HG03280 (cell line): ENCODE results near the gene FIZ1.
"Not testable (repeated sequence)": the region's sequence is repeated elsewhere in the genome, so short reads cannot be mapped to it uniquely, and the experiment has no call there.

ENCODE experiments used
- ATAC-seq: cut with Tn5 transposase; IDR thresholded peaks from one replicate; pipeline ENCODE4 v1.9.1; 2021; ENCODE audit warnings: mild to moderate bottlenecking, moderate library complexity; ENCODE audit not compliant: unreplicated experiment

FIZ1 gene

DNA sequence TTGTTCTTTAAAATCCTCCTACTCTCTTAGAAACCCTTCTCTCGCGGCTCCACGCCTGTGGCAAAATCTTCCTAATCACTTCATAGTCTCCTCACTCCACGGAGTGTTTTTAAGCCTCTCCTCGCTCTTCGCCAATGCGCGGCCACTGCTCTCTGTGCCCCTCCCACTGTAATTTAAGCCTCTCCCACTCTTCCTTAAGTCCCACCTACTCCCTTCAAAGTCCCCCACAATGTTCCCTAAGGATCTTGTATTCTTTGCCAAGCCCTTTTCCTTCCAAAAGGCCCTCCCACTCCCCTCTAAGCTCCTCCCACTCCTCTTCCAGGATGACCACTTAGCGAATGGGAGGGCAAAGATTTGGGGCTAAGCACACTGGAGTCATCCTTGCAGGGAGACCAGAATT, 1.3 kb downstream of the FIZ1 start:
- ATAC-seq = no peak

DNA sequence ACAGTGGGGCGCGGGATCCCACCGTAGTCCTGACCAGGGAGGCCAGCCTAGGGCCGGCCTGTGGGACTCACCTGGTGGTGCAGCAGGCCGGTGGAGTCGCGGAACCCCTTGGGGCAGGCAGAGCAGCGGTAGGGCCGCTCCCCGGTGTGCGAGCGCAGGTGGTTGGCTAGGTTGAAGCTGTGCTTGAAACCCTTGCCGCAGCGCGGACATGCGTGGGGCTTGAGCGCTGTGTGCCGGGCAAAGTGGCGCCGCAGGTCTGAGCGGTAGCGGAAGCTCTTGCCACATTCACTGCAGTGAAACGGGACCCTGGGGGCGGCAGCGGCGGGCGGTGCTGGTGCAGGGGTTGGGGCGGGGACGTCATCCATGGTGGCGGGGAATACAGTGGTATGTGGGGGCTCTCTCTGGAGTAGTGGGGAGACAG, 1.8 kb downstream of the FIZ1 start:
- ATAC-seq = no peak

DNA sequence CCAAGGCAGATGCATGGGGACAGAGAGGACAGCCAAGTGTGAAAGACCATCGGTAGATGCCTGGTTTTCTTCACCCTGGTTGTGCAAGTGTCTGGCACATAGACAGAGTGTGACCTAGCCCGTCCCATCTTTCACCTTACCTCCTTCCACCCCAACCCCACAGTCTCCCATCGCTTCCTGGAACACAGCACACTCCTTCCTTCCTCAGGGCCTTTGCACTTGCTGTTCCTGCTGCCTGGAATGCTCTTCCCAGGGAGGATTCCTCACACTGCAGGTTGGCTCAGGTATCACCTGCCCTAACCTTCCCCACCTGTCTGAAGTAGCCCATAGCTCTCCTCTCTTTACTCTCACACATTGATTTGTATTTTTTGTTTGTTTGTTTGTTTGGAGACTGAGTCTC, 3.0 kb downstream of the FIZ1 start:
- no peak for ATAC-seq

DNA sequence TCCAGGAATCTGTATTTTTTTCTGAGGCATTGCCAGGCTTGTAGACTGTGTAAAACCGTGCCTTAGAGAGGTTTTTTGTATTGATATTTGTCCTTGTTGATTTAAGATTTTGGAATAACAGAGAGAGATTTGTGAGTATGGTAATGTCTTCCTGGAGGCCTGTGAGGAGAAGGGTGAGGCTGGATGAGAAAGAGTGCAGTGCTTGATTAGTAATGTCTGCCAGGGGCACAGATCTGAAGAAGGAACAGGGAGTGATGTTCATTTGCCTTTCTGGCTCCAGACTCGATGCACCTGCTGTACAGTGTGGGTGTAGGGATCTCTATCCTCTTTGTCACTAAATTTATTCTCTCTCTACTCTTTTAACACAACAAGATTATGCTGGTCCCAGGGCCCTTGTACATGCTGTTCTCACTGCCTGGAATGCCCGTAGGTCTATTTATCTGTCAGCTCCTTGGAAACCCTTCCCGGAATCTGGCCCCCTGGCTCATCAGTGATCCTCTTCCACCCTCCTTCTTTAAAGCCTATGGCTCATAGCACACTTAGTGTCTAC, 4.2 kb downstream of the FIZ1 start:
- ATAC-seq = no peak

DNA sequence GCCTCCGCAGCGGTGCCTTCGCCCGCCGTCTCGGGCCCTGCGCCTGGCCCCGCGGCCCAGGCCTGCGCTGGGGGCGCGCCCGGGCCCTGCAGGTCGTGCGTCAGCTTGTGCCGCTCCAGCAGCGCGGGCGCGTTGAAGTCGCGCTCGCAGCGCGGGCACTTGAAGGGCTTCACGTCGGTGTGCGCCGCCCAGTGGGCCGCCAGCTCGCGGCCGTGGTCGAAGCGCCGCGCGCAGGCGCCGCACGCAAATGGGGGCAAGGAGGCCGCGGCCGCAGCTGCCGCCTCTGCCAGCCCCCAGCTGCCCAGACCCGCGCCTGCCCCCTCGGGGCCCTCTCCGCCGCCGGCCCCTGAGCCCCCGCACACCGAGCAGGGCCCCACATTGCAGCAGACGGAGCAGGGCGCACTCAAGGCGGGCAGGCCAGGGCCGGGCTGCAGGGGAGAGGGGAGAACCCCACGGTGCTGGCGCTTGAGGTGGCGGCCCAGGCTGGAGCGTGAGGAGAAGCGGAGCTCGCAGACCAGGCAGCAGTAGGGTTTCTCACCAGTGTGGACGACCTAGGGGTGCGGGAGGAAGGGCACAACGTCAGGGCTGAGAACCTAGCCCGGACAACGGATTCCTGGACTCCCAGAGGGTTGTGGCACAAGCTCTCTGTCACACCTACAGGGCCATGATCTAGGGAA, 6.1 kb downstream of the FIZ1 start:
- no peak for ATAC-seq

DNA sequence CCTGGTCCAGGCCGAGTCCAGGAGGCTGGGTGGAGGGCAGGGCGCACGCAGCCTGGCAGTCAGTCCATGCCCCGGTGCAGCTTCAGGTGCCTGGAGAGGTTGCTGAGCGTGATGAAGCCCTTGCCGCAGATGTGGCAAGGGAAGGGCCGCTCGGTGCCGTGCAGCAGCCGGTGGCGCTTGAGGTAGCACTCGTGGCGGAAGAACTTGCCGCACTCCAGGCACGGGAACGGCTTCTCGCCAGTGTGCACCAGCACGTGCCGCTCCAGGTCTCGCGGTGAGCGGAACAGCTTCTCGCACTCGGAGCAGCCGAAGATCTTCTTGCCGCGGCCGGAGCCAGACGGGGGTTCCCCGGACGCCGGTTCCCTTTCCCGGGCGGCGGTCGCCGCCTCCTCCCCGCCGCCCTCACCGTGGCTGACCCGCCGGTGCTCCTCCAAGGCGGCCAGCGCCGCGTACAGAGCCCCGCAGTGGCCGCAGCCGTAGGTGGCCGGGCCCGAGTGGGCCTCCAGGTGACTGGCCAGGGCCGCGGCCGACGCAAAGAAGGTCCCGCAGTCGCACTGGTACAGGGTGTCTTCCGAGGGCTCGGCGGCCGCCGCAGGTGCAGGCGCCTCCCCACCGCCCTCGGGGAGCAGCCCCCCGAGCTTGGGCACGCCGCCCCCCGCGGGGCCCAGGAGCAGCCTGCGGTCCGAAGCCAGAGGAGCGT, 6.8 kb downstream of the FIZ1 start:
- ATAC-seq = no peak

DNA sequence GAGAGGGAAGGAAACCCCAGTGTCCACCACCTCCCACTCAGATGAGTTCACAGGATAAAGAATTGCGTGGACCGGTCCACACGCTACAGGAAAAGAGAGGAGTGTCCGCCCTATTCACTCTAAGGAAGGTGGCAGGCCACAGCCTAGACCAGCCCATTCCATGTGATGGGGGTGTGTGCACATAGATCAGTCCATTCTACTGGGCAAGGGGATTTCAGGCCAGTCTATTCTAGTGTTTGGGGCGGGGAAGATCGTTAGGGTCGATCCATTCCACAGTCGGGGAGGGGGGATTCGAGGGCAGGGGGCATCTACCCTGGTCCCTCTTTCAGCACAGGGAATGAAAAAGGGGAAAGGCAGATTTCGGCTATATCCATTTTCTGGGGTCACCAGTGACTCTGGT, 7.8 kb downstream of the FIZ1 start:
- no peak for ATAC-seq

DNA sequence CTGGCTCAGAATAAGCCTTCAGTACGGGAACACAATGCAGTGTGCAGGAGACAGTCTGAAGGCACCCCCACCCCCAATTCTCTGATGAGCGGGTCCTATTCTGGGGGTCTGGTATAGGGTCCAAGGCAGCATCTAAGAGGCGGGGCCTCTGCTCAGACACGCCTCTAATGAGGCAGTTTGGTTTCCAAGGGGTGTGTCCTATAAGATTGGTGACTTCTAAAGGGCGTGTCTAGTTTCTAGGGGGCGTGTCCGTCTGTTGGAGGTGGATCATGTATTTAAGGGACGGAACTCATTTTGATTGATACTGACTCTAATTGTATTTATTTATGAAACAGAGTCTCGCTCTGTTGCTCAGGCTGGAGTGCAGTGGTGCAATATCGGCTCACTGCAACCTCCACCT, 8.7 kb downstream of the FIZ1 start:
- ATAC-seq = no peak

DNA sequence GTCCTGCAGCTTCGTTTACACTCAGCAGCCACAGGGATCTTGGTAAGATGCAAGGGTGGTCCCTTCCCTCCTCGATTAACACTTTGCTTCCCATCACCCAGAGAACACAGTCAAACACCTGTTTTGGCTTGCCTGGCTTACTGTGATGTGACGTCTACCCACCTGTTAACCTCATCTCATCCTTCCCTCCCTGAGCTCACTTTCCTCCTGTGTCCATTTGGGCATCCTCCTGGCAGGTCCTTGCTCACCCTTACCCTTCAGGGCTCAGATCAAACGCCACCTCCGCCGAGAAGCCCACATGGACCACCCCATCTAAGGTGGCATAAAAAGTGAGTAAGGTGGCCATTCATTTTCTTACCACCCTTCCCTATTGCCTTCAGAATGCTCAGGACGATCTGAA, 9.2 kb downstream of the FIZ1 start:
- no peak for ATAC-seq

DNA sequence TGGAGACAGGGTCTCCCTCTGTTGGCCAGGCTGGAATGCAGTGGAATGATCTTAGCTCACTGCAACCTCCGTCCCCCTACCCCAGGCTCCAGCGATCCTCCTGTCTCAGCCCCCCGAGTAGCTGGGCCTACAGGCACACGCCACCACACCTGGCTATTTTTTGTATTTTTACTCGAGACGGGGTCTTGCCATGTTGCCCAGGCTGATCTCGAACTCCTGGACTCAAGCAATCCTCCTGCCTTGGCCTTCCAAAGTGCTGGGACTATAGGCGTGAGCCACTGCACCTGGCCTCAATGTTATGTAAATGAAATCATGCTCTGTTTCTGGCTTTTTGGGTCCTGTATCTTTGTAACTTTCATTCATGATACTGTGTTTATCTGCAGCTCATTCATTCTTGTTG, 10.6 kb downstream of the FIZ1 start:
- no peak for ATAC-seq

DNA sequence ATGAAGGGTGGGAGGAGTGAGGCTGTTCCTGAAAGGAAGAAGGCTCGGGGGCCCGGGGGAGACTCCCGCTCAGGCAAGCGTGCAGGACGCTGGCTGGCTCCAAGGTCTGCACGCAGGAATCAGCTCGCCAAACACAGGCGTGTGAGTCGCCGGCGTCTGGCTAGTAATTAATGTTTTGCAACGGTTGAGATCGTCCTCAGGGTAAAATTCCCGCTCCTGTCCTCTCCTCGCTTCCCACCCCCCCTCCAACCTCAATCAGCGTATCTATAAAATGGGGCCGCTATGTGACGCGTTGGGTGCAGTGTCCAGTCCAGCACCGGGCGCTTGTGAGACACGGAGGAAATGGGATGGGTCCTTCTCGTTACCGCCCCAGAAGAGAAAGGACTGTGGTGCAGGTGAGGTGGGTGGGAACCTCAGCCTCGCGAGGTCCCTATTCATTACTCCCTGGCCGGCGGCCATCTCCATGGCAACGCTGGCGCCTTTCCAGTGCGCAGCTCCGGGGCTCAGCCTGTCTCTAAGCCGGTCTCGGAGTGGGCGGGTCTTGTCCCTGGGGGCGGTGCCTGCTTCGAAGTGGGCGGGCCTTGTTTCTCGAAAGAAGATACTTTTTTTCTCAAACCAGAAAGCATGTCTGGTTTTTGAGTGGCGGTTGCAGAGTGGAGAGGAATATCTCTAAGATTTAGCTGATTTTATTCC, 12.2 kb downstream of the FIZ1 start:
- ATAC-seq = peak; percentile 84

DNA sequence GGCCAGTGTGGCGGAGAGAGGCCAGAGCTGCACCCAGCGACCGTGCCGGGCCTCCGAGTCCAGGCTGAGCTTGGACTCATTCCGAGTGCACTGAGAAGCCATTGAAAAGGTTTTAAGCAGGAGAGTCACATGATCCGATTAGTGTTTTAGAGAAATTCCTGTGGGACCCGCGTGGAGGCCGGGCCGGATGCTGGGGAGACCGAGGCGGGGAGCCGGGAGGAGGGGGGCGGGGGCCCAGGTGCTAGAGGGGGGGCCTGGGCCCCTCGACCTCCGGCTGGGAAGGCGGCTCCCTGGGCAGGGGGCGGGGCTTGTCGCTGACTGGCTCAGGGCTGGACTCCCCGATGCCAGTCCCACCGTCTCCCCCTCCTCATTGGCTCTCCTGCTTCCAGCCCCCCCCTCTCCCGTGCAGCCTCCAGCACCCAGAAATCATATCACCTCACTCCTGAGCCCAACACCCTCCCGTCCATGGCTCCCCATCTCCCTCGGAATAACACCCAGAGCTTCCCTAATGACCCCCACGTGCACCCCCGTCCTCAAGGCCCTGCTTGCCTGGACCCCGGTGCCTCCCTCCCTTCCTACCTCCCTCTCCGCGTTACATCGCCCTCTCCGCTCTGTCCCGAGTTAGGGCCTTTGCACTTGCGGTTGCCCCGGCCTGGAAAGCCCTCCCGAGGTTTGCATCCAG, 13.5 kb downstream of the FIZ1 start:
- no peak for ATAC-seq

DNA sequence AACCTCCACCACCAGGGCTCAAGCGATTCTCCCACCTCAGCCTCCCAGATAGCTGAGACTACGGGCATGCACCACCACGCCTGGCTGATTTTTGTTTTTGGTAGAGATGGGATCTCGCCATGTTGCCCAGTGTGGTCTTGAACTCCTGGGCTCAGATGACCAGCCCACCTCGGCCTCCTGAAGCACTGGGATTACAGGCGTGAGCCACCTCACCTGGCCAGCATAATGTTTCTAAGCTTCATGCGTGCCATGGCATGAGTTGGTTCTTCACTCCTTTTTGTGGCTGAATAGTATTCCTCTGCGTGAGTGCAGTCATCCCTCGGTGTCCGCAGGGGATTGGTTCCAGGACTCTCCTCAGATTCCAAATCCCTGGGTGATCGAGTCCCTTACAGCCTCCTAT, 14.4 kb downstream of the FIZ1 start:
- ATAC-seq = no peak

DNA sequence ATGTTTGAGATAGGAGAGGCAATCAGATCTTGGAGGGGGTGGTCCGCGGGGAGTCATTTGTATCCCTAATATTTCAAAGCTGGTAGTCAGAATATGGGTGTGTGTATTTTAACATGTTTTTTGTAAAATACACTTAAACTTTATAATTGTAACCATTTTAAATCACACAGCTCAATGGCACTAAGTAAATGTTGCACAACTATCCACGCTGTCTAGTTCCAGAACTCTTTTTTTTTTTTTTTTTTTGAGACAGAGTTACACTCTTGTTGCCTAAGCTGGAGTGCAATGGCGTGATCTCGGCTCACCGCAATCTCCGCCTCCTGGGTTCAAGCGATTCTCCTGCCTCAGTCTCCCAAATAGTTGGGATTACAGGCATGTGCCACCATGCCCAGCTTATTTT, 15.4 kb downstream of the FIZ1 start:
- not testable (repeated sequence) for ATAC-seq

DNA sequence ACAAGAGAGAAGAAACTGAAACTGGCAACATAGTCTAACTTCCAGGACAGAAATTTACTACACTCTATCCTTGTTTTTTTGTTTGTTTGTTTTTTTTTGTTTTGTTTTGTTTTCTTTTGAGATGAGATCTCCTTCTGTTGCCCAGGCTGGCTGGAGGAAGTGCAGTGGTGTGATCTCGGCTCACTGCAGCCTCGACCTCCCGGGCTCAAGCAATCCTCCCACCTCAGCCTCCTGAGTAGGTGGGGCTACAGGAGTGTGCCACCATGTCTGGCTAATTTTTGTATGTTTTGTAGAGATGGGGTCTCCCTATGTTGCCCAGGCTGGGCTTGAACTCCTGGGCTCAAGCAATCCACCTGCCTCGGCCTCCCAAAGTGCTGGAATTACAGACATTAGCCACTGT, 17.0 kb downstream of the FIZ1 start:
- ATAC-seq = not testable (repeated sequence)

DNA sequence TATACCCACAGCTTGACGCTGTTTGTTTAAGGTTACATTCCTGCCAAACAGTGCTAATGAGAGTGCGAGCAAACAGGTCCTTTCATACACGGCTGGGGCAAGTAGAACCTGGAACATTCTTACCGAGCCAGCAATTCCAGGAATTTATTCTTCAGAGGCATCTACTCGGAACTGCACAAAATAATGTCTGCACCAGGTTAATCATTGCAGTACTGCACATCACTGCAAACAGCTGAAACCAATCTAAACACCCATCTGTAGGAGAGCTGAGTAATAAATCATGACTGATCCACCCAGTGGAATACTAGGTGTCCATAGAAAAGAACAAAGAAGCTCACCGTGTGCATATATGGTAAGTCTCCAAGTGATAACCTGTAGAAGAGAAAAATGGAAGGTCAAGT, 17.5 kb downstream of the FIZ1 start:
- ATAC-seq = no peak

DNA sequence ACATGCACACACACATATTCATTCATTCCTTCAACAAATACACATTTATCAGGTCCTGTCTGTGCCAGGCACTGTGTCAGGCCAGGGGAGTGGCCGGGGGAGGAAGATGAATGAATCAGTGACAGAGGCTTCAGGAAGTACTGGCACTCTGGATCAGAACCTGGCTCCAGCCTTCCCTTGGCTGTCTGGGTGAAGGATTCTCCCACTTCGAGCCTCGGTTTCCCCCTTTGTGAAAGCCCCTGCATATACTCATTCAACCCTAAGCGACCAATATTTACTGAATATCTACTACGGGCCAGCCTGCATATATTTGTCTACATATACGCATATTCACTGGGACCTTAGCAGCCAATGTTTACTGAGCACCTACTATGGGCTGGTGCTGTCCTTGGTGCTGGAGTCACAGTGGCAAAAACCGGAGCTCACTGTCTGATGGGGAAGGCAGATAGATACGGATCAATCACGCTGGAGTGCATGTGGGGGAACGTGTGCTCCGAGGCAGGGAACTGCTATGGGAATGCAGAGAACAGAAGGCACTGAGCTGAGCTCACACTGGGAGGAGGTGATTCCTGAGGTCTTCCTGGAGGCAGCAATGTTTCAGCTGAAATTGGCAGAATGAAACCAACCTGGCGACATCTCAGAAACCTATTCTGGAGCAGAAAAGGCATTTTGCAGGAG, 18.0 kb downstream of the FIZ1 start:
- ATAC-seq = no peak

DNA sequence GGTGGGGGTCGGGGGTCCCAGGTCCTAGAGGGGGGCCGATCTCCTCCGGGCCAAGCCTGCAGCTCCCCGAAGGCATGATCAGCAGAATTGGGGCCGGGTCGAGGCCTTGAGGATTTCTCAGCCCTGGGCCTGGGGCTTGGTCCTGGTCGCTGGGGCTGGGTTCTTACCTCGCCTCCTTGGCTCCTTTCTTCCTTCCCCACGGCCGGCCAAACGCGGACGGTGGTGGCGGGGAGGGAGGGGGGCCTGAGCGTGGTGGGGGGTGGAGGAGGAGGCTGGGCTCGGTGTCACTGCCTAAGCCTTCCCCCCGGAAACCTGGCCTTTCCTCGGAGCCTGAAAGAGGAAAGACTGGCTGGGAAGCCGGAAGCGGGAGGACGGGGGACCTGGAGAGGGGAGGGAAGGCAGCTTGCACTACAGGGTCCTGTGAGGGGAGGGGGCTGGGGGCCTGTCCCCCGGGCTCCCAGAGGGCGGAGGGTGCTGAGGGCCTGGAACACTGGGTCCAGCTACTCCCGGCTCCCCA, 18.6 kb downstream of the FIZ1 start, which contains the start of gene ZNF579:
ZNF579 (minus strand) TSS at position 221 of the 517 bp plus-strand sequence. CDS start 1,209 bp downstream, outside the sequence.
- no peak for ATAC-seq

DNA sequence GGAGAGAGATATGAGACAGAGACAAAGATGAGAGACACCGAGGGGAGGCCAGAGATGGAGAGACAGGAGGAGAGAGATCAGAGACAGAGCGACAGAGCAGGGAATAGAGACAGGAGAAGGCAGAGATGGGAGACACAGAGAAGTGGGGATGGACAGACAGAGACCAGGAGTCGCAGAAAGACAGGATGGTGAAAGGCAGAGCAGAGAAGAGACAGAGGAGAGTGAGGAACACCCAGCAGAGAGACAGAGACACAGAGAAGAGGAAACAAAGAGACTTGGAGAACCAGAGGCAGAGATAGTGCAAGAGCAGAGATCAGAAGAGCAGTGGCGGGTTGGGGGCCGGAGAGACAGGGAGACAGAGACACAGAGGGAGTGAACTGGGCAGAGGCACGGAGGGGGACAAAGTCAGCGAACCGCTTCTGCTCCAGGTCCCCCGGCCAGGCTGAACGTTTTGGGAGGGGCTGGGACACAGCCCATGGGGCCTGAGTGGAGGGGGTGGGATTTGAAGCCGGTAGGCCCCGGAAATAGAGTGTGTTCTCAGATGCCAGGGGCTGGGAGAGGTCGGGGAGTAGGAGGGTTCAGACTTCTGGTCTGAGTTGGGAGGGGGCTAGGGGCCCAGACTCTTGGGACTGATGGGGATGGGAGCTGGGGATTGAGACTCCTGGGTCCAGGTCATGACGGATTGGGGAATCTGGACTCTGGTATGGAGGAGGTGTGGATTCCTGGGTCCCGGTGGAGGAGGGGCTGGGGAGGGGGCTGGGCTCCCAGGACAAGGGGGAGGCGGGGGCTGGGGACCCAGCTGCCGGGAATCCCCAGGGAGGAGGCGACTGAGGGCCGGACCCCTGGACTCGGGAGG, 19.3 kb downstream of the FIZ1 start:
- no peak for ATAC-seq
